HFFc6 (cell line): ENCODE data around the gene IRF8. TPM values are rescaled to one million over a fixed set of nuclear protein-coding genes. Genes with fewer than 3 reads are reported as not detected.

ENCODE experiments used
- DNase-seq: peaks from one replicate; pipeline ENCODE4 v3.0.0-alpha.2; 2018
- H3K27ac Mint-ChIP-seq: 2 replicates; pipeline ENCODE4 v1.8.0; 2020; ENCODE audit warnings: mild to moderate bottlenecking, mixed read lengths
- H3K27me3 Mint-ChIP-seq: 2 replicates; pipeline ENCODE4 v1.8.0; 2021; ENCODE audit warnings: mild to moderate bottlenecking, moderate library complexity, mixed read lengths; ENCODE audit not compliant: insufficient read depth
- H3K36me3 Mint-ChIP-seq: 2 replicates; pipeline ENCODE4 v1.8.0; 2021; ENCODE audit warnings: low read depth, mixed read lengths
- H3K4me1 Mint-ChIP-seq: 2 replicates; pipeline ENCODE4 v1.8.0; 2020; ENCODE audit warnings: low read depth, mixed read lengths
- H3K4me3 Mint-ChIP-seq: 2 replicates; pipeline ENCODE4 v1.8.0; 2020; ENCODE audit warnings: mild to moderate bottlenecking, moderate library complexity, mixed read lengths
- H3K9me3 Mint-ChIP-seq: 2 replicates; pipeline ENCODE4 v1.8.0; 2020; ENCODE audit warnings: mild to moderate bottlenecking, mixed read lengths
- CTCF ChIP-seq: fragments of 200-600 bp; sonication (generic); IDR thresholded peaks from 2 replicates; pipeline ENCODE4 v1.5.0; 2021; ENCODE audit warnings: antibody characterized with exemption, mild to moderate bottlenecking
- microRNA-seq: library from miRNA; unstranded; fragments of <30 nt; microRNA quantifications from one replicate; pipeline ENCODE4, GENCODE V29; 2019
- total RNA-seq, 6 experiments: library from RNA; stranded (reverse); fragmentation: NEBNext Ultra II Directional; extraction: Animal tissue kit (Norgen Biotek cat#: 25700); gene quantifications; 2 replicates in 1 of 6; 3 replicates in 5 of 6; pipeline ENCODE4 v1.2.3, GENCODE V29; 2021

IRF8 gene
- total RNA-seq, 6 experiments from 2014 or later: not detected

GRCh38 chr16:85969591-85969990, 70.6 kb downstream of the IRF8 start:
- peaks cover 4% of the 10 kb centered on the region; the same call in 1 of the 2 replicates for H3K36me3 Mint-ChIP-seq
- H3K27me3 Mint-ChIP-seq: peaks cover 28% of the 10 kb centered on the region
- TF ChIP-seq CTCF: no peak
- H3K27ac Mint-ChIP-seq: no peak overlapping the region; the same call in 1 of the 2 replicates
- no peak for DNase-seq
- peak overlapping the region; percentile 1; the same call in 1 of the 2 replicates for H3K4me3 Mint-ChIP-seq
- H3K9me3 Mint-ChIP-seq: peaks cover 6% of the 10 kb centered on the region
- peaks cover 24% of the 10 kb centered on the region for H3K4me1 Mint-ChIP-seq

GRCh38 chr16:85970016-85970733, 71.2 kb downstream of the IRF8 start:
- Mint-ChIP-seq H3K4me1 (peaks cover 24% of the 10 kb centered on the region), H3K4me3 (no peak overlapping the region), H3K36me3 (peaks cover 4% of the 10 kb centered on the region; the same call in 1 of the 2 replicates), H3K9me3 (peaks cover 6% of the 10 kb centered on the region), H3K27ac (no peak overlapping the region), H3K27me3 (peaks cover 31% of the 10 kb centered on the region)
- DNase-seq: no peak
- no peak for TF ChIP-seq CTCF

GRCh38 chr16:85970738-85971137, 71.8 kb downstream of the IRF8 start:
- Mint-ChIP-seq H3K27me3 (peaks cover 29% of the 10 kb centered on the region), H3K4me3 (no peak overlapping the region), H3K36me3 (peaks cover 4% of the 10 kb centered on the region; the same call in 1 of the 2 replicates), H3K9me3 (peaks cover 6% of the 10 kb centered on the region), H3K27ac (no peak overlapping the region), H3K4me1 (peaks cover 24% of the 10 kb centered on the region)
- TF ChIP-seq CTCF: no peak
- no peak for DNase-seq

Small RNAs within 50 kb of the gene (microRNA-seq; reads per million reads assigned to microRNA genes)
- gene MIR6774: not detected

Other genes starting within 250 kb of the IRF8 start
- gene GINS2, start 210.2 kb upstream of the IRF8 start, total RNA-seq: 10 to 100 TPM; 11.8 to 24.6 (median 21.0) TPM
- 10 to 100 TPM; 13.4 to 18.6 (median 15.7) TPM for gene C16orf74, start 148.1 kb upstream of the IRF8 start, total RNA-seq
- 10 to 100 TPM; 31.7 to 38.4 (median 36.6) TPM for gene EMC8, start 99.6 kb upstream of the IRF8 start, total RNA-seq
- gene COX4I1, start 99.5 kb upstream of the IRF8 start, total RNA-seq: 100 to 1,000 TPM; 427 to 518 (median 497) TPM